ENCODE results near the gene CAPZA1.

CAPZA1 gene

DNA sequence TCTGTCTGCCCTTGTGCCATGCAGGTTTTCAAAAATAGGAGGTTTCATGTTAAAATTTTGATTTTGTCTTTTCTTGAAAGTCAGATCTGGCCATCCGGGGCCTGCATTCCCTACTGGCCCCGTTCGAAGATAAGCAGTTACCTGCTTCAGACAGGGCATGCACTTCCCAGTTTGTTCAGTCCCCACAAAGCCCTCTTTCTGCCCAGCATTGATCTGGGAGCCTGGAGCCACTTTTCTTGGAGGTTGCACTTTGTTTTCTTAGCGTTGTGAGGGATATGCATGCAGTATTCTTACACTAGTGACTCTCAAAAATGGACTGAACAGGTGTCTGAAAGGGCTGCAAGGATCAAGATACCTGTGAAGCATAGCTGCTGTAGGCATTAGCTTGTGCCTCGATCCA lies 66.3 kb downstream of the CAPZA1 start:
- DNase-seq: no peak

- DNase-seq: no peak
Measured at GRCh38 chr1:112686417-112686816, 66.8 kb downstream of the CAPZA1 start.

- no peak for DNase-seq
Measured at GRCh38 chr1:112686835-112687234, 67.2 kb downstream of the CAPZA1 start.

- no peak for DNase-seq
Measured at GRCh38 chr1:112687361-112687760, 67.7 kb downstream of the CAPZA1 start.

DNA sequence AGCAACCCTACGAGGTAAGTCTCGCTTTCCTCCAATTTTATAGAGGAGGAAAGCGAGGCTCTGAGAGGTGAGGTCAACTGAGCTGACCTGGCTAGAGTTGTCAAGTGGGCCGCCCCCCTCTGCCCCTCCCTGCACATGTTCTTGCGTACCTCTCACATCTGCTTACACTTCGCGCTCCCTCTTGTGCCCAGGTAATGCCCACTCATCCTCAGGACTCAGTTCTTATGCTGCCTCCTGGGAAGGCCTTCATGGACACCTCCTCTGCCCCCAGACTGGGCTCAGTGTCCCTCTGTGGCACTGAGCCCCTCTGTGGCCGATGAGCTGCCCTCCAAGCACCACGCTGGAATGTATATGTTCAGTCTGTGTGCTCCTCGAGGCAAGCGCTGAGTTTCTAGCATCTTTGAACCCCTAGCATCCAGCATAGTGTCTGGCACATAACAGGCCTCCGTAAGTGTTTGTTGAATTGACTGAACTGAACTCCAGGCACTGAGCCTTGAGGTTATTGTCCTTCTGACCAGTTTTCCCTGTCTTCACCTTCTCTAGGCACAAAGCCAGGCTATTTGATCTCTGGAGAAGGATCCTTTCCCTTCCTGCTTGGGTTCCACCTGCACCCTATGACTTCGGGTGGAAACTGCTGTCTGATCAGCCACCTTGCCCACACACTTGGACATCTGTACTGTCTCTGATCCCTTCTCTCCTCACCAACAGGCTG lies 68.3 kb downstream of the CAPZA1 start:
- no peak for DNase-seq

DNA sequence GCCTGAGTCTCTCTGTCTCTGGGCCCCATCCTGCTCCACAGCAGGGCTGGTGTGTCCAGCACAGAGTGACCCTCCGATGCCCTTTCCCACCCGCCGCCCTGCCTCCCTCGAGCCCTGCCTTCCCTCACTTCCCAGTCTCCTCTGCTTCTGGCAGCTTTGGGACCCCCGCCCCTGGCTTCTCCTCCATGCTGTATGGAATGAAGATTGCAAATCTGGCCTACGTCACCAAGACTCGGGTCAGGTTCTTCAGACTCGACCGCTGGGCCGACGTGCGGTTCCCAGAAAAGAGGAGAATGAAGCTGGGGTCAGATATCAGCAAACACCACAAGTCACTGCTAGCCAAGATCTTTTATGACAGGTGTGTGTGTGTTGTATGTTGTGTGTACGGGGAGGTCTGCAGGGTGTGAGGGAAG lies 69.2 kb downstream of the CAPZA1 start:
- DNase-seq: no peak

DNA sequence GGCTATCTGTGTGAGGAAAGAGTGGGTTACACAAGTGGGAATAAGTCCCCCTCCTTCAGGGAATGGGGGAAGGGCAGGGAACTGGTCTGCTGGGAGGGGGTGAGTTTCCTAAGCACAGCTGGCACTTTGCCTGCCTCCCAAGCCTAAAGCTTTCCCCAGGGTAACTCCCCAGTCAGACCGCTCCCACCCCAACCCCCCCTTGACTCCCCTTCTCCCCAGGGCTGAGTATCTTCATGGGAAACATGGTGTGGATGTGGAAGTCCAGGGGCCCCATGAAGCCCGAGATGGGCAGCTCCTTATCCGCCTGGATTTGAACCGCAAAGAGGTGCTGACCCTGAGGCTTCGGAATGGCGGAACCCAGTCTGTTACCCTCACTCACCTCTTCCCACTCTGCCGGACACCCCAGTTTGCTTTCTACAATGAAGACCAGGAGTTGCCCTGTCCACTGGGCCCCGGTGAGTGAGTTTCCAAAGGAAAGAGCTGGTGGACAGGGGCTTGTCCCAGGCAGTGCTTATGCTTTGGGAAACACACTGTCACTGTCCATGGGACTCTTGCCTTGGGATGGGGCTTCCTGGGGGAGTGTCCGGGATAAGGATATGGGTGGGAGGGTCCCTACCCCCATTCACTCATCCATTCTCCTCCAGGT lies 69.7 kb downstream of the CAPZA1 start:
- DNase-seq: no peak

DNA sequence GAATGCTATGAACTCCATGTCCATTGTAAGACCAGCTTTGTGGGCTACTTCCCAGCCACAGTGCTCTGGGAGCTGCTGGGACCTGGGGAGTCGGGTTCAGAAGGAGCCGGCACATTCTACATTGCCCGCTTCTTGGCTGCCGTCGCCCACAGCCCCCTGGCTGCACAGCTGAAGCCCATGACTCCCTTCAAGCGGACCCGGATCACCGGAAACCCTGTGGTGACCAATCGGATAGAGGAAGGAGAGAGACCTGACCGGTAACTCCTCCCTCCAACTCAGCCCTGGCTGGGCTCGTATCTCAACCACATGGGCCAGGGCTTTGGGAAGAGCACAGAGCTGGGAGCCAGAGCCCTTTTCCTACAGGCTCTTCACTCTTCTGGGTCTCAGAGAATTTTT lies 70.2 kb downstream of the CAPZA1 start:
- no peak for DNase-seq

DNA sequence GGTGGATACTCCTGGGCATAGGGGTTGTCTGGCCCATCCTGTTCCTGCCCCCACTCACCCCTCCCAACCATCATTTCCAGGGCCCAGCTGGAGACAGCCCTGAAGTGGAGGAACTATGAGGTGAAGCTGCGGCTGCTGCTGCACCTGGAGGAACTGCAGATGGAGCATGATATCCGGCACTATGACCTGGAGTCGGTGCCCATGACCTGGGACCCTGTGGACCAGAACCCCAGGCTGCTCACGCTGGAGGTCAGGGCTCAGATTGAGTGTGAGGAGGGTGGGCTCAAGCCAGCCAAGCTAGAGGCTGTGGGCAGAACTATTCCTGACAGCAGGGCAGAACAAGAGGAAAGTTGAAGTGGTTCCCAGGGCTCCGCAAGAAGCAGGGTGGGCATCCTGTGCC lies 73.0 kb downstream of the CAPZA1 start:
- DNase-seq: no peak

GRCh38 chr1:112693821-112694220 lies 74.2 kb downstream of the CAPZA1 start:
- no peak for DNase-seq

GRCh38 chr1:112694363-112694929 lies 74.8 kb downstream of the CAPZA1 start:
- DNase-seq: no peak

DNA sequence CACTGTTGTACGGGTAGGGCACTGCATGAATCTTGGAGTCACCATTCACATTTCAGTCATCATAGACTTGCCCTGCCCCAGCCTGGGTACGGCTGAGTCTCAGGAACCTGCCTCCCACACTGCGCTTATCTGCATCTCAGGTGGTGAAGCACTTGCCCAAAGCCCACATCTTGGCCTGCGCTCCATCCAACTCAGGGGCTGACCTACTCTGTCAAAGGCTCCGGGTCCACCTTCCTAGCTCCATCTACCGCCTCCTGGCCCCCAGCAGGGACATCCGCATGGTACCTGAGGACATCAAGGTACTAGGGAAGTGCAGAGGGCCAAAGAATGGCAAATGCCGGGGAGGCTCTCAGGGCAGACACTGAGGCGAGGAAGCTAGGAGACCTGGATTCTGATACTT lies 75.6 kb downstream of the CAPZA1 start:
- no peak for DNase-seq

GRCh38 chr1:112696578-112697314 lies 77.1 kb downstream of the CAPZA1 start:
- DNase-seq: no peak

DNA sequence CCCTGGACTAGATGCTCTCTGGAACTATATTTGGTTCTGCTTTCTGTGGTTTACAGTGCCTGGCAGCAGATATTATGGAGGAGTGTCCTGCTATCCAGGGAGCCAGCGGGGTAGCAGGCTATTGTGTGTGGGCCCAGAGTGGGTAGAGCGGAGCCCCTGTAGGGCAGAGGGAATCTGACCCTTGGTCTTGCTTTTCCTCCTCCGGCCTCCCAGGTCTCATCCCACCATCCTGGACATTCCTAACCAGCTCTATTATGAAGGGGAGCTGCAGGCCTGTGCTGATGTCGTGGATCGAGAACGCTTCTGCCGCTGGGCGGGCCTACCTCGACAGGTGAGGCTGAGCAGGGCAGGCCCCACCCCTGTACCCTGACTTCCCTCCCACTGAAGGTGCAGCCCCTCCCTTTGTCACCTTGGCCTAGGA lies 78.2 kb downstream of the CAPZA1 start:
- no peak for DNase-seq

DNA sequence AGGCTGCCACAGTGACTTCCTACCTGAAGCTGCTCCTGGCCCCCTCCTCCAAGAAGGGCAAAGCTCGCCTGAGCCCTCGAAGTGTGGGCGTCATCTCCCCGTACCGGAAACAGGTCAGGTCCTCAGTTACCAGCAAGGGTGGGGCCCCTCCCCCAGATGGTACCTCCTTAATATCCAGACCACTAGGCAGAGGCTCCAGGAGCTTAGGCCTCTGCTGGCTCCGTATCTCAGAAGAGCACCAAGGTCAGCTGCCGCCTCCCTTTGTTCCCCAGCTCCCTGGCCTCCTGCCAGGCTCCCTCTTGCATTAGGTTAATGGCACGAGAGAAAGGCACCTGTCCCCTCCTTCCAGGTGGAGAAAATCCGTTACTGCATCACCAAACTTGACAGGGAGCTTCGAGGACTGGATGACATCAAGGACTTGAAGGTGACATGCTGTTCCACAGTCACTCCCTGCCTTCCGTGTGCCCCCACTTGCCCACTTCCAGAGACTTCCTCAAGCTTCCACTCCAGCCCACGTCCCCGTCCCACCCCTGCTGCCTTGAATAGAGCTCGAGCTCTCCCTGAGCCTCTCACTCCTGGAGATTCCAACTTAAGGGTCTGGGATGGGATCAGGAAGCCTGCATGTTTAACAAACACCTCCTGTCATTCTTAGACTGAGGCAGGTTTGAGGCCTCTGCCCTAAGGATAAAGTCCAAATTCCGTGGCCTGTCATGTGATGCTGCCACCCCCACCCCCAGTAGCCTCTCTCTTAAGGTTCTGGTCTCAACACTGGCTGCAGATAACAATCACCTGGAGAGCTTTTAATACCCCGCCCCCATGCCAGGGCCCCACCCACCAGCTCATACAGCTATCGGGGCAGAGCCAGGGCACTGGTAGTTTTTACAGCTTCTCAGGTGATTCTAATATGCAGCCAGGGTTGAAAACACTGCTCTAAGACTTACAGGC lies 79.0 kb downstream of the CAPZA1 start:
- DNase-seq: peak; percentile 57

DNA sequence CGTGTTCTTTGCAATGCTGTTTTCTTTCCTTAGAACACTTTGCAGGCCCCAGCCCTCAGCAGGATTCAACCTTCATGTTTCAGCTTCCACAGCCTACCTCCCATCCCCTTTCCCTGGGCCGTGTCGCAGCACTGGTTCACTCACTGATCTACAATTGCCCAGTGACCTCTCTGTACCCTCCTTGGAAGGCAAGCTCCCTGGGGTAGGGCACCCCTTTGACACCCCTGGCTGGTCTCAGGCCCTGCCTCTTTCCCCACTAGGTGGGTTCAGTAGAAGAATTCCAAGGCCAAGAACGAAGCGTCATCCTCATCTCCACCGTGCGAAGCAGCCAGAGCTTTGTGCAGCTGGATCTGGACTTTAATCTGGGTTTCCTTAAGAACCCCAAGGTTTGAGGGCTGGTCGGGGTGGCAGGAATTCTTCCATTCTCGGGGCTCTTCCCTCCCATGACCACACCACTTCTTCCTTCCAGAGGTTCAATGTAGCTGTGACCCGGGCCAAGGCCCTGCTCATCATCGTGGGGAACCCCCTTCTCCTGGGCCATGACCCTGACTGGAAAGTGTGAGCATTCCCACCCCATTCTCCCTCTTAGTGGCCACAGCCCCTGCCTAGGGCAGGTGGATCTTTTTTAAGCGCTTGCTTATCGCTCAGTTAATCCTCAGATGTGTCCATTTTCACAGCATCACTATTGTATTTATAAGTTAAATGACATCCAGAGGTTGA lies 80.0 kb downstream of the CAPZA1 start:
- DNase-seq: no peak

- DNase-seq: peak; percentile 55
Measured at GRCh38 chr1:112700290-112701226, 80.9 kb downstream of the CAPZA1 start.

- DNase-seq: no peak
Measured at GRCh38 chr1:112701227-112702066, 81.8 kb downstream of the CAPZA1 start.

- DNase-seq: no peak
Measured at GRCh38 chr1:112702067-112702395, 82.4 kb downstream of the CAPZA1 start.
